SK-N-SH treated with all-trans-retinoic acid at 6 μM for 48 hours (cell line): ENCODE measurements around the gene CPTP.

Source experiments
- ATAC-seq: fragments of 200-7000 bp; cut with Tn5 transposase; 3 replicates; pipeline ENCODE4 v1.9.1; 2020; ENCODE audit warnings: mild to moderate bottlenecking, moderate library complexity
- ARNTL ChIP-seq: fragments of 450-650 bp; formaldehyde crosslinking; IDR thresholded peaks from 2 replicates; pipeline ENCODE4 v1.5.0; 2020; ENCODE audit warnings: low read depth, mild to moderate bottlenecking, moderate library complexity, borderline replicate concordance
- BACH2 ChIP-seq: fragments of 250-450 bp; sonication (Bioruptor Pico); IDR thresholded peaks from 2 replicates; pipeline ENCODE4 v1.9.0; 2021; ENCODE audit warnings: mild to moderate bottlenecking, borderline replicate concordance
- CSDC2 ChIP-seq: fragments of 250-450 bp; sonication (Bioruptor Pico); IDR thresholded peaks from 2 replicates; pipeline ENCODE4 v1.5.0; 2020; ENCODE audit warnings: mild to moderate bottlenecking, moderate library complexity
- ESRRG ChIP-seq: fragments of 250-450 bp; sonication (Bioruptor Pico); IDR thresholded peaks from 2 replicates; pipeline ENCODE4 v1.6.1; 2021; ENCODE audit warnings: mild to moderate bottlenecking
- GLIS3 ChIP-seq: fragments of 250-450 bp; sonication (Bioruptor Pico); IDR thresholded peaks from 2 replicates; pipeline ENCODE4 v1.5.0; 2020; ENCODE audit warnings: mild to moderate bottlenecking, moderate library complexity
- ISL1 ChIP-seq: fragments of 250-450 bp; sonication (Bioruptor Pico); IDR thresholded peaks from 2 replicates; pipeline ENCODE4 v2.1.2; 2022; ENCODE audit warnings: mild to moderate bottlenecking, moderate library complexity
- OSR1 ChIP-seq: fragments of 250-450 bp; sonication (Bioruptor Pico); IDR thresholded peaks from 2 replicates; pipeline ENCODE4 v1.8.0; 2022; ENCODE audit warnings: moderate library complexity, mild to moderate bottlenecking, inconsistent platforms
- PPARA ChIP-seq: fragments of 250-450 bp; sonication (Bioruptor Pico); IDR thresholded peaks from 2 replicates; pipeline ENCODE4 v1.5.0; 2020; ENCODE audit warnings: mild to moderate bottlenecking, borderline replicate concordance
- SNAI2 ChIP-seq: fragments of 250-450 bp; sonication (Bioruptor Pico); IDR thresholded peaks from 2 replicates; pipeline ENCODE4 v1.5.0; 2020; ENCODE audit warnings: mild to moderate bottlenecking, moderate library complexity
- TCF4 ChIP-seq: fragments of 250-450 bp; sonication (Bioruptor Pico); IDR thresholded peaks from 2 replicates; pipeline ENCODE4 v1.8.0; 2021; ENCODE audit warnings: mild to moderate bottlenecking, moderate library complexity, borderline replicate concordance
- TOX ChIP-seq: fragments of 250-450 bp; sonication (Bioruptor Pico); IDR thresholded peaks from 2 replicates; pipeline ENCODE4 v1.8.0; 2021; ENCODE audit warnings: mild to moderate bottlenecking, moderate library complexity, borderline replicate concordance
- ZC3H10 ChIP-seq: fragments of 250-450 bp; sonication (Bioruptor Pico); IDR thresholded peaks from 2 replicates; pipeline ENCODE4 v1.5.1; 2021; ENCODE audit warnings: mild to moderate bottlenecking, moderate library complexity
- ZFP3 ChIP-seq: fragments of 250-450 bp; sonication (Bioruptor Pico); IDR thresholded peaks from 2 replicates; pipeline ENCODE4 v1.5.0; 2020; ENCODE audit warnings: mild to moderate bottlenecking, moderate library complexity
- ZFP30 ChIP-seq: fragments of 450-650 bp; formaldehyde crosslinking; IDR thresholded peaks from 2 replicates; pipeline ENCODE4 v1.5.0; 2022; ENCODE audit warnings: mild to moderate bottlenecking, moderate library complexity
- ZNF565 ChIP-seq: fragments of 450-650 bp; formaldehyde crosslinking; conservative IDR thresholded peaks from 2 replicates; pipeline ENCODE4 v1.5.0; 2020; ENCODE audit warnings: low read depth, mild to moderate bottlenecking, moderate library complexity
- ZNF70 ChIP-seq: fragments of 450-650 bp; formaldehyde crosslinking; IDR thresholded peaks from 2 replicates; pipeline ENCODE4 v1.5.0; 2020; ENCODE audit warnings: mild to moderate bottlenecking, moderate library complexity
- ZNF8 ChIP-seq: fragments of 450-650 bp; formaldehyde crosslinking; IDR thresholded peaks from 2 replicates; pipeline ENCODE4 v1.5.0; 2020; ENCODE audit warnings: mild to moderate bottlenecking, moderate library complexity
- TF ChIP-seq, protein P1 (sequence below): fragments of 250-450 bp; sonication (Bioruptor Pico); IDR thresholded peaks from 2 replicates; pipeline ENCODE4 v1.5.1; 2020; ENCODE audit warnings: low read depth, mild to moderate bottlenecking, moderate library complexity
- TF ChIP-seq, protein P2 (sequence below): fragments of 250-450 bp; sonication (Bioruptor Pico); IDR thresholded peaks from 2 replicates; pipeline ENCODE4 v1.5.0; 2020; ENCODE audit warnings: mild to moderate bottlenecking, moderate library complexity
- TF ChIP-seq, protein P3 (sequence below): fragments of 250-450 bp; sonication (Bioruptor Pico); IDR thresholded peaks from 2 replicates; pipeline ENCODE4 v1.8.0; 2021; ENCODE audit warnings: low read depth, mild to moderate bottlenecking, moderate library complexity, borderline replicate concordance
- TF ChIP-seq, protein P4 (sequence below): fragments of 250-450 bp; sonication (Bioruptor Pico); IDR thresholded peaks from 2 replicates; pipeline ENCODE4 v1.5.1; 2021; ENCODE audit warnings: mild to moderate bottlenecking, moderate library complexity
- TF ChIP-seq, protein P5 (sequence below): fragments of 250-450 bp; sonication (Bioruptor Pico); IDR thresholded peaks from 2 replicates; pipeline ENCODE4 v1.8.0; 2020; ENCODE audit warnings: mild to moderate bottlenecking, moderate library complexity, borderline replicate concordance

Gene CPTP

DNA sequence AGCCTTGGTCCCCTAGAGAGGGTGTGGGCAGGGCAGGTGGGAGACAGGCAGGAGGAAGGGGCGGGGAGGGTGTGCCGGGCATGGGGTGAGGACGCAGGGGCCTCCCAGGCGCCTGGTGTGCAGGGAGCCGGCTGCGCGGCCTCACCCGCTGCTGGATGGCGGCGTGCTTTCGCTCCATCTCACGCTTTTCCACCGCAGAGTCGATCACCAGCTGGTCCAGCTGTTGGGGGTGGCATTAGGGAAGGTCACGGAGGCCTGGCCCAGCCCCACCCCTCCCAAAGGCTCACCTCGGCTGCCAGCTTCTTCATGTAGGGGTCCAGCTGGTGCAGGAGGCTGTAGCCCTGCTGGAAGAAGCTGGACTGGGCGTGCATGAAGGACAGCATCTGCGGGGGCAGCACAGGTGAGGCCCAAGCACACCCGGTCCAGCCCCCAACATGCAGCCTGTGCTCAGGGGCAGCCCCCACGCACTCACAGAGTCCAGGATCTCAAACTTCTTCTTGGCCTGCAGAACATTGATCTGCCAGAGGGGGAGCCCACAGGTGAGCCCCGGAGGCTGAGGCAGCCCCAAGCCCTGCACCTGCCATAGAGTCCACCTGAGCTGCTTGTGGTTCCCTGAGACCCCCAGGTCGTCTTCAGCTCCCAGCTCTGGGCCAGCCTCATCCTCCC lies 24.8 kb upstream of the CPTP start:
- no peak for ATAC-seq
- TF ChIP-seq ISL1 (no peak), ZNF70 (CRISPR knock-in tag) (no peak), TCF4 (CRISPR knock-in tag) (no peak), TOX (CRISPR knock-in tag) (no peak), ZC3H10 (no peak), BACH2 (no peak), OSR1 (CRISPR knock-in tag) (no peak), SNAI2 (no peak), ARNTL (CRISPR knock-in tag) (no peak)

DNA sequence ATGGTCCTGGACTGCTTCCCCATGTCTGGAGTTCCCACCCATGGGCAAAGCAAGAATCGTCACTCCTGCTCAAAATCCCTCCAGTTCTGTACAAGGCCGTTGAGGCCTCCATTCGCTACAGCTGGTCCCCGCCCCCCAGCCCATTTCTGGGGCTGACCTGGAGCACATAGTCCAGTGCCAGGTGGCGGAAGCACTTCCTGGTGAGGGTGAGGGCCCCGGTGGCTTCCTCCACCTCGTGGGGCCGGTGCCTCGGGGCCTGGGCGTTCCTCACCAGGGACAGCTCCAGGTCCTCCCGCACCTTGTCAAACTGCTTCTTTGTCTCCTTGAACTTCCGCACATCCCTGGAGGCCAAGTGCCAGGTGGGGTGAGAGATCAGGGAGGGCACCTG lies 24.3 kb upstream of the CPTP start:
- no peak for TF ChIP-seq BACH2
- TF ChIP-seq ZC3H10: no peak
- TF ChIP-seq ZNF70 (CRISPR knock-in tag): no peak
- TF ChIP-seq PPARA (CRISPR knock-in tag): no peak
- TF ChIP-seq, protein P1, sequence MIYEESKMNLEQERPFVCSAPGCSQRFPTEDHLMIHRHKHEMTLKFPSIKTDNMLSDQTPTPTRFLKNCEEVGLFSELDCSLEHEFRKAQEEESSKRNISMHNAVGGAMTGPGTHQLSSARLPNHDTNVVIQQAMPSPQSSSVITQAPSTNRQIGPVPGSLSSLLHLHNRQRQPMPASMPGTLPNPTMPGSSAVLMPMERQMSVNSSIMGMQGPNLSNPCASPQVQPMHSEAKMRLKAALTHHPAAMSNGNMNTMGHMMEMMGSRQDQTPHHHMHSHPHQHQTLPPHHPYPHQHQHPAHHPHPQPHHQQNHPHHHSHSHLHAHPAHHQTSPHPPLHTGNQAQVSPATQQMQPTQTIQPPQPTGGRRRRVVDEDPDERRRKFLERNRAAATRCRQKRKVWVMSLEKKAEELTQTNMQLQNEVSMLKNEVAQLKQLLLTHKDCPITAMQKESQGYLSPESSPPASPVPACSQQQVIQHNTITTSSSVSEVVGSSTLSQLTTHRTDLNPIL (CRISPR knock-in tag): no peak
- no peak for TF ChIP-seq TCF4 (CRISPR knock-in tag)
- TF ChIP-seq TOX (CRISPR knock-in tag): no peak
- TF ChIP-seq OSR1 (CRISPR knock-in tag): no peak
- TF ChIP-seq, protein P2, sequence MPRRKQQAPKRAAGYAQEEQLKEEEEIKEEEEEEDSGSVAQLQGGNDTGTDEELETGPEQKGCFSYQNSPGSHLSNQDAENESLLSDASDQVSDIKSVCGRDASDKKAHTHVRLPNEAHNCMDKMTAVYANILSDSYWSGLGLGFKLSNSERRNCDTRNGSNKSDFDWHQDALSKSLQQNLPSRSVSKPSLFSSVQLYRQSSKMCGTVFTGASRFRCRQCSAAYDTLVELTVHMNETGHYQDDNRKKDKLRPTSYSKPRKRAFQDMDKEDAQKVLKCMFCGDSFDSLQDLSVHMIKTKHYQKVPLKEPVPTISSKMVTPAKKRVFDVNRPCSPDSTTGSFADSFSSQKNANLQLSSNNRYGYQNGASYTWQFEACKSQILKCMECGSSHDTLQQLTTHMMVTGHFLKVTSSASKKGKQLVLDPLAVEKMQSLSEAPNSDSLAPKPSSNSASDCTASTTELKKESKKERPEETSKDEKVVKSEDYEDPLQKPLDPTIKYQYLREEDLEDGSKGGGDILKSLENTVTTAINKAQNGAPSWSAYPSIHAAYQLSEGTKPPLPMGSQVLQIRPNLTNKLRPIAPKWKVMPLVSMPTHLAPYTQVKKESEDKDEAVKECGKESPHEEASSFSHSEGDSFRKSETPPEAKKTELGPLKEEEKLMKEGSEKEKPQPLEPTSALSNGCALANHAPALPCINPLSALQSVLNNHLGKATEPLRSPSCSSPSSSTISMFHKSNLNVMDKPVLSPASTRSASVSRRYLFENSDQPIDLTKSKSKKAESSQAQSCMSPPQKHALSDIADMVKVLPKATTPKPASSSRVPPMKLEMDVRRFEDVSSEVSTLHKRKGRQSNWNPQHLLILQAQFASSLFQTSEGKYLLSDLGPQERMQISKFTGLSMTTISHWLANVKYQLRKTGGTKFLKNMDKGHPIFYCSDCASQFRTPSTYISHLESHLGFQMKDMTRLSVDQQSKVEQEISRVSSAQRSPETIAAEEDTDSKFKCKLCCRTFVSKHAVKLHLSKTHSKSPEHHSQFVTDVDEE (CRISPR knock-in tag): no peak
- no peak for TF ChIP-seq ZFP3 (CRISPR knock-in tag)
- TF ChIP-seq, protein P3, sequence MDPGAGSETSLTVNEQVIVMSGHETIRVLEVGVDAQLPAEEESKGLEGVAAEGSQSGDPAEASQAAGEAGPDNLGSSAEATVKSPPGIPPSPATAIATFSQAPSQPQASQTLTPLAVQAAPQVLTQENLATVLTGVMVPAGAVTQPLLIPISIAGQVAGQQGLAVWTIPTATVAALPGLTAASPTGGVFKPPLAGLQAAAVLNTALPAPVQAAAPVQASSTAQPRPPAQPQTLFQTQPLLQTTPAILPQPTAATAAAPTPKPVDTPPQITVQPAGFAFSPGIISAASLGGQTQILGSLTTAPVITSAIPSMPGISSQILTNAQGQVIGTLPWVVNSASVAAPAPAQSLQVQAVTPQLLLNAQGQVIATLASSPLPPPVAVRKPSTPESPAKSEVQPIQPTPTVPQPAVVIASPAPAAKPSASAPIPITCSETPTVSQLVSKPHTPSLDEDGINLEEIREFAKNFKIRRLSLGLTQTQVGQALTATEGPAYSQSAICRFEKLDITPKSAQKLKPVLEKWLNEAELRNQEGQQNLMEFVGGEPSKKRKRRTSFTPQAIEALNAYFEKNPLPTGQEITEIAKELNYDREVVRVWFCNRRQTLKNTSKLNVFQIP (CRISPR knock-in tag): no peak
- no peak for TF ChIP-seq GLIS3 (CRISPR knock-in tag)
- no peak for TF ChIP-seq CSDC2 (CRISPR knock-in tag)
- no peak for TF ChIP-seq ZNF8 (CRISPR knock-in tag)
- no peak for TF ChIP-seq SNAI2
- no peak for TF ChIP-seq ZNF565 (CRISPR knock-in tag)
- TF ChIP-seq, all 23 proteins: peak for 0
- no peak for ATAC-seq

DNA sequence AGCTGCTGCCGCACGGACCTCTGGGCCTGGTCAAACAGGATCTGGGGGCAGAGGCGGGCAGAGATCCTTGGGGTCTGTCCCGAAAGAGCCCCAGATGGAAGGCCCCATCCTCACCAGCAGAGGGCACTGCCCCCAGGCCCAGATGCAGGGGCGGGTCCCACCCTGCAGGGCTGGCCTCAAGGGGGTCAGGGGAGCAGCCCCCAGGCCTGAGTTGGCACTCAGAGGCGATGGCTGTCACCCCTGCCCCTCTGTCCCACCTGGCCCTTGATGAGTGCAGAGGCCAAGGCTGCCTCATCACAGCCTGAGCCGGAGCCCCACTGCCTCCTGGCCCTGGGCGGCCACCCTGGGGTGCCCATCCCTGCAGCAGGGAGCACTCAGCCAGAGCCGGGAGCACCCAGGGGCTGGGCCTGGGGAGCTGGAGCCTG lies 22.6 kb upstream of the CPTP start:
- no peak for ATAC-seq
- TF ChIP-seq ISL1: no peak
- no peak for TF ChIP-seq SNAI2
- TF ChIP-seq, protein P1 (CRISPR knock-in tag): no peak
- TF ChIP-seq BACH2: no peak
- no peak for TF ChIP-seq CSDC2 (CRISPR knock-in tag)
- TF ChIP-seq, protein P4, sequence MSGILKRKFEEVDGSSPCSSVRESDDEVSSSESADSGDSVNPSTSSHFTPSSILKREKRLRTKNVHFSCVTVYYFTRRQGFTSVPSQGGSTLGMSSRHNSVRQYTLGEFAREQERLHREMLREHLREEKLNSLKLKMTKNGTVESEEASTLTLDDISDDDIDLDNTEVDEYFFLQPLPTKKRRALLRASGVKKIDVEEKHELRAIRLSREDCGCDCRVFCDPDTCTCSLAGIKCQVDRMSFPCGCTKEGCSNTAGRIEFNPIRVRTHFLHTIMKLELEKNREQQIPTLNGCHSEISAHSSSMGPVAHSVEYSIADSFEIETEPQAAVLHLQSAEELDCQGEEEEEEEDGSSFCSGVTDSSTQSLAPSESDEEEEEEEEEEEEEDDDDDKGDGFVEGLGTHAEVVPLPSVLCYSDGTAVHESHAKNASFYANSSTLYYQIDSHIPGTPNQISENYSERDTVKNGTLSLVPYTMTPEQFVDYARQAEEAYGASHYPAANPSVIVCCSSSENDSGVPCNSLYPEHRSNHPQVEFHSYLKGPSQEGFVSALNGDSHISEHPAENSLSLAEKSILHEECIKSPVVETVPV (CRISPR knock-in tag): no peak
- TF ChIP-seq, protein P5, sequence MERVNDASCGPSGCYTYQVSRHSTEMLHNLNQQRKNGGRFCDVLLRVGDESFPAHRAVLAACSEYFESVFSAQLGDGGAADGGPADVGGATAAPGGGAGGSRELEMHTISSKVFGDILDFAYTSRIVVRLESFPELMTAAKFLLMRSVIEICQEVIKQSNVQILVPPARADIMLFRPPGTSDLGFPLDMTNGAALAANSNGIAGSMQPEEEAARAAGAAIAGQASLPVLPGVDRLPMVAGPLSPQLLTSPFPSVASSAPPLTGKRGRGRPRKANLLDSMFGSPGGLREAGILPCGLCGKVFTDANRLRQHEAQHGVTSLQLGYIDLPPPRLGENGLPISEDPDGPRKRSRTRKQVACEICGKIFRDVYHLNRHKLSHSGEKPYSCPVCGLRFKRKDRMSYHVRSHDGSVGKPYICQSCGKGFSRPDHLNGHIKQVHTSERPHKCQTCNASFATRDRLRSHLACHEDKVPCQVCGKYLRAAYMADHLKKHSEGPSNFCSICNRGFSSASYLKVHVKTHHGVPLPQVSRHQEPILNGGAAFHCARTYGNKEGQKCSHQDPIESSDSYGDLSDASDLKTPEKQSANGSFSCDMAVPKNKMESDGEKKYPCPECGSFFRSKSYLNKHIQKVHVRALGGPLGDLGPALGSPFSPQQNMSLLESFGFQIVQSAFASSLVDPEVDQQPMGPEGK: no peak
- TF ChIP-seq ZFP30 (CRISPR knock-in tag): no peak
- no peak for TF ChIP-seq ZNF8 (CRISPR knock-in tag)
- no peak for TF ChIP-seq ZNF565 (CRISPR knock-in tag)
- no peak for TF ChIP-seq GLIS3 (CRISPR knock-in tag)
- TF ChIP-seq, protein P2 (CRISPR knock-in tag): no peak
- no peak for TF ChIP-seq ESRRG
- TF ChIP-seq ZNF70 (CRISPR knock-in tag): no peak
- TF ChIP-seq ZFP3 (CRISPR knock-in tag): no peak
- no peak for TF ChIP-seq TCF4 (CRISPR knock-in tag)
